GM21447 (cell line): ENCODE results near the gene DGKB.

Experiments
- ATAC-seq: cut with Tn5 transposase; IDR thresholded peaks from one replicate; pipeline ENCODE4 v1.9.1; 2021; ENCODE audit not compliant: unreplicated experiment

The DGKB gene

DNA sequence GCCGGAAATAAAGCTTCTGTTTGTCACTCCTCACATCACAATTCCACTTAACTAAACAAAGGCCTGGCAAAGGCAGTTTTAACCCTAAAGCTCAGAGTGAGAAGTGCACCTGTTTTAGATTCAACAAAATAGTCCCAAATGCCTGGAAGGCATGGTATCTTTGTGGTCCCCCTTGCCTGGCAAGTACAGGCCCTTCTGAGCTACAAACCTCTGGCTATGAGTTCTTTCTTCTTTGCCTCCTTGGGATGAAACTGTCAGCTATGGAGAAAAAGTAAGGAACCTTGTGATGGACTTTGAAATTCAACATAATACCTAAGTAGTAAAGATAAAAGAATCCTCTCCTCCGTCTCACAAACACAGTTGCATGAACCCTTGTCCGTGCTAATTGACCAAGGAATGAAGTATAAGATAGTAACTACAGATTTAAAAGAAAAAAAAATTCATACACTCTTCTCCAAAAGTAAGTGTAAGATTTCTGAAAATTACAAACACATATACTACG is 668.6 kb downstream of the DGKB start:
- ATAC-seq: no peak

DNA sequence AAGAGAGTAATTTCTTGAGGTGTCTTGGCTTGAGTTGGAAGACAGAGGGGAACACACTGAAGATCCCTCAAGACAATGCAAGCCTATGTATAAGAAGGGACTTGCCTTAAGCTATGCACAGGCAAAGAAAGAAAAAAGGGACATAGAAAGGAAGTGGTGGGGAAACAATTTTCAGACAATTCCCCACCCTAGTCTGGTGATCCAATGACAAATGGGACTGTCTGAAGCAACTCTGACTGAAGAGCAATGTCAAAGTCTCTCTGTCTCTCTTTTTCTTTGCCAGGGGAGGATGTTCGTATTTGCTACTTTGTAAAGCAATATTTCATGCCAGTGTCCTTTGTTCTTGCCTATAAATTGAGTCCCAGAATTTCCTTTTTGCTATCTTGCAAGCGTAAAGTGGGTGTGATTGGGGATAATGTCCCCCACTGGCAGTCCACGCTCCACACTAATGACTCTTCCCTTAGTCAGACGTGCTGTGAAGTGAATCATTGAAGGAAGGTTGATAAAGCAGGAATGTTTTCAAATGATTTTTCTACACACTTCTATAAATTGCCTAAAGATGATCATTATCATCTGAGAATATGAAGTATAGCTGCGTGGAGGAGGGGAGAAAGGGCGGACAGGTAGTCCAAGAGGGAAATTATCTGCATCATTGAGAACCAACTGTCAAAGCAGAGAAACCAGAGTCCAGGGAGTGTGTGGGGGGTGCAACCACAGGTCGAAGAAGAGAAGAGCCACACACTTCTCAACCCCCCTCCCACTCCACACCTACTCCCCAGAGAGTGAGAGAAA is 669.3 kb downstream of the DGKB start:
- no peak for ATAC-seq

DNA sequence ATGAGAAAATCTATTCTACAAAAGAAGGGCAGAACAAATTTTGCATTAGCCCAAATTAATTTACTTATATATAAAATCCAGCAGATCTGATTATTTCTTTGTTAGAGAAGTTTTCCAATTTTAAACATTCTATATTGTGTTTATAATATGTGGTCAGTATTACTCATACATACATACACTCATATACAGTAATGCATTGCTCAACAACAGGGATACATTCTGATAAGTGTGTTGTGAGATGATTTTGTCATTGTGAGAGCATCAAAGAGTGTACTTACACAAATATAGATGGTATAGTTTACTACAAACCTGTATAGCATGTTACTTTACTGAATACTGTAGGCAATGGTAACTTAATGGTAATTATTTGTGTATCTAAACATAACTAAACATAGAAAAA is 673.5 kb downstream of the DGKB start:
- ATAC-seq: no peak

DNA sequence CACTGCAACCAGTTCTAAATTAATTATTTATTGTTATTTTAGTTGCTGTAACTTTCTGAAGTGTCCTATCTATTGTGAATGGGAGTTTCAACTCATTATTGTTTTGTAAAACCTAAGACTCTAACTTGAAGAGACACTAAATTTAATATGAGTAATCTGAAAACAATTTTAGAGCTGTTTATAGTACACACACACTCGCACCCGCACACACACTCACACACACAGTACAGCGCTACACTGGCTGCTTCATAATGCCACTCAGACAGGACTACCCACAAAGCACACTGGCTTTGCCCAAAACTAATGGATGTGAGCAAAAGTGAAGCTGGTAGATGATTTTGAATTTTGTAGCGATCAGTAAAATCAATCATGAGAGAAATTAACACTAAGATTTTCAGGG is 674.2 kb downstream of the DGKB start:
- no peak for ATAC-seq

DNA sequence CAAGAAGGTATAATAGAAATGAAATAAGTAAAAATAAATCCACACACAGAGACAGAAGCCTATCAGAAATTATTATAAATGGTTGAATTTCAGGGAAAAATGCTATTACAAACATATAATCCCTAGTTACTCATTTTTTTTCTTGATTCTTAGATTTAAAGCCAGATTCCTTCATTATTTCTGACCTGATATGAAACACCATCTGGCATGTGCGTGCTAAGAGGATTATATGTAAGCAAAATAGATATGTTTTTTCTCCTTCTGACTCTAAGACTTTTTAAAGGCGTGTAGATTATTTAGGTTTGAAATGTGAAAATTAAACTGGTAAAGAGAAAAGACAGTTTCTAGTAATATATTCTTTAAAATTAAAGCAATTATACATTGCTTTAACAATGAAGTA is 676.4 kb downstream of the DGKB start:
- ATAC-seq: no peak

DNA sequence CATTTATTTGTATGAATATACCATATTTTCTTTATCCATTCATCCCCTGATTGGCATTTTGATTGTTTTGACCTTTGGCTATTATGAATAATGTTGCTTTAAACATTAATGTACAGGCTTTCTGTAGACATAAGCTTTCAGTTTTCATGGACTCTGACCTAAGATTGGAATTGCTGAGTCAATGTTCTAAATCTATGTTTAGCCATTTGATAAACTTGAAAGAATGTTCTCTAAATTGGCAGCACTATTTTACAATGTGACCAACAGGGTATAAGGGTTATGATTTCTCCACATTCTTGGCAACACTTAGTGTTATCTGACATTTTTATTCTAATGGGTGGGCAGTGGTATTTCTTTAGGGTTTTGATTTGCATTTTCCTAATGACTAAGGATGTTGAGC is 683.4 kb downstream of the DGKB start:
- ATAC-seq: no peak

DNA sequence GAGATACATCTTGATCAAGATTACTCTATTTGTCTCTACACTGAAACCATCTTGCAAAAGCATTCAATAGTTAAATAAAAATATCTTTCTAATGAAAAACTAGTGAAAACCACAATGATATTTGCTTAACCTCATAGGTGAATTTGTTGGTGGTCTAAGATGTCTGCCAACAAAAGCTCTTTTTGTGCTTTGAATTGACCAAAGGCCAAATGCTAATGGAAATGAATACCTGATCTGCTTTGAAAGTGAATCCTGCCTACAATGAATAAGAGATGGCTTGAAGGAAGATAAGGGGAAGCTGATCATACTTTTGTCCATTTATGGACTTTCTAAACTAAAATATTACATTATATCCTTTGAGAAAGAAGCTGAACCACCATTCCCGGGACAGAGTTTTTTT is 684.2 kb downstream of the DGKB start:
- no peak for ATAC-seq

DNA sequence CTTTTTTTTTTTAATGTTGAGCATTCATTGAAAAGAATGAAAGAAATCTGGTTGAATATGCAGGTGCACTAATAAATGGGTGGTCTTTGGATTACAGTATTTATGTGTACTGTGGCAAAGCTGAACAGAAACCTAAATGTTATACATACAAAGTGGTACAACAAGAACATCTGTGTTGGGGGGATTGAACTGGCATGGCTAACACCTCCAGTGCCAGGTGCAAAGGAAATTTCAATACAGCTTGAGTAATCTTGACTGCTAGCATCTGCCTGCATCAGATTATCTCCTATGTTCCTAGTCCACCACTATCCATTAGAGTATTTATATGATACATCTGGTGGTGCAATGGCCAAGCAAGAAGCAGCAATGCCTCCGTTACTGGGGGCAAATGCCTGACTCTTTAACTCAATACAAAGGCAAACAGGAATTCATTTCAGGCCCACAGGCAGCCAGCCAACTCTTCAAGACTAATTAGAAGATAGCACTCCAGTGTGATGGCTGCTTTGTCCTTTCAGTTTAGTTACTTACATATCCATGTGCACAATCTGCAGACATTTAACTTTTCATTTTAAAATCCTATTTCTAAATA is 692.6 kb downstream of the DGKB start:
- ATAC-seq: no peak

DNA sequence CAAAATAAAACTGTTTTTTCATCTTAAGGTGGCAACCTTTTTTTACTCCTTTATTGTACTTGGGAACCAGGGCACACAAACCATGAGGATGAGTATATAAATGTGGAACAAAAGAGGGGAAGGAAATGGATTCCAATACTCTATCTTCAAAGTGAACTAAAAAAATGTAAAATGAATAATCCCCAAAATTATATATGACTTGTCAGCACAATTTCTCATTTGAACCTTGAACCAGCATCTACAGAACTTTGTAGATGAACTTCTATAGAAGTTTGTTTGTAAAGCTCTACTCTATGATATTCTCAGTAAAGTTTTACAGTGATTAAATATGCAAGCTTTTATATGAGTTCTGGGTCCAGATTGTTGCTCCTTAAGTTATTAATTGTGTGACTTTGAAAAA is 694.8 kb downstream of the DGKB start:
- no peak for ATAC-seq

DNA sequence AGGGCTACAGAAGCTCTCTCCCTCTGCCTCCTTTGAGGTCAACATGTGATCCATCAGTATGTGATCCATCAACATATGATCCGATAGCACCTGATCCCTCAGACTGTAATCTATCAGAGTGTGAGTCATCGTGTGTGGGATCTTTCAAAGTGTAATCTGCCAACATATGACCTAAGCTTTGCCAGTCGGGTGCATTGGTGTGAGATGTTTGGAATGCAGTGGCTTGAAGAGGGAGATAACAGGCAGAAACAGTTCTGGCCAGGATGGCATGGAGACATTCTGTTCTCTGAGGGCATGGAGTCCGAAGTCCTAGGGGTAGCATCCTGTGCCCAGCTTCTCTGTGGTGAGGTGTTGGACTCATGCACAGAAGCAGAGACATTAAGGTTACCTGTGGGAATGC is 695.4 kb downstream of the DGKB start:
- no peak for ATAC-seq

DNA sequence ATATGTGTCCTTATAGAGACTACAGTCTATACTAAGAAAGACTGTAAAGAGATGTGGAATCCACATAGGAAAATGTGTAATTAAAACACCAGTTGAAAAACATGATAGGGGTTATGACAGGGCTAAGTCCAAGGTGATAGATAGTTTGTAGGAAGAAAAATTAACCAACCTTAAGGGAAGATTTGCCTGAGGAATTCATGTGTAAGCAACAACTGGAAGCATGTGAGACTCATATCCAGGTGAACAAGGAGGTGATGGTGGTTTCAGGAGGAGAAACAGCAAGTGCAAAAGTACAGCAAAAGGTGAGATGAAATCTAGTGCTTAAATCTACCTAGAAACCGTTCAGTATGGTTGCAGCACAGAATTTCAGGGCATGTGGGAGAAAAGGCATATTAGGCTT is 696.4 kb downstream of the DGKB start:
- no peak for ATAC-seq

DNA sequence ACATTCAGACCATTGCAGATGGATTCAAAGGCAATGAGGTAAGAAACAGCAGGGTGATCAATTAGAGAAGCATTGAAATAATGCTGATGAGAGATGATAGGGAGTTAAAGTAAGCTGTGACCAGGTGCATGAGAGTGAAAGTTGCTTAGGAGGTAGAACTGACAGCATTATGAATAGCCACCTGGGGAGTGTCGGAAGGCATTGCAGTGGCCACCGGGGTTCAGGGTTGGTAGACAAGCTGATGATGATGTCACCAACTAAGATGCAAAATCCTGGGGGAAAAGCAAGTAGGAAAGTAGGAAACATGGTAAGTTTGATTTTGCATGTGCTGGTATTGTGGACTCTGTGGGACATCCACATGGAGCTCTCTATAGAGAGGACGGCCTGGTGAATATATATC is 701.2 kb downstream of the DGKB start:
- no peak for ATAC-seq

DNA sequence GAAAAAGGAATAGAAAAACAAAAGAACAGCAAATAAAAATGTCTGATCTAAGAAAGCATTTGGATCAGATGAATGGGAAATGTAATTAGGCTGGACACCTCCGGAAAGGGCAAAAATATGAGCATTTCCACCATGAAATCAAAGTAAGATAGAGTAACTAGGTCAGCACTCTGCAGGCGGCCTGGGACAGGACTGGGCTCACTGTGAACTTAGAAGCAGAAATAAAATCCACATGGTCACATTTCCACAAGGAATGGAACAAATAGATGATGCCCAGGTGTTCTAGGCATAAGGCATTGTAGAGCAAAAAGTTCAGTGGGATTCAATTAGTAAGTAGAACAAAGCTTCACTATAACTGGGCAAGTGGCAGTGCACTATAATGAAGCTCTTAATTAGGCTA is 703.2 kb downstream of the DGKB start:
- no peak for ATAC-seq

DNA sequence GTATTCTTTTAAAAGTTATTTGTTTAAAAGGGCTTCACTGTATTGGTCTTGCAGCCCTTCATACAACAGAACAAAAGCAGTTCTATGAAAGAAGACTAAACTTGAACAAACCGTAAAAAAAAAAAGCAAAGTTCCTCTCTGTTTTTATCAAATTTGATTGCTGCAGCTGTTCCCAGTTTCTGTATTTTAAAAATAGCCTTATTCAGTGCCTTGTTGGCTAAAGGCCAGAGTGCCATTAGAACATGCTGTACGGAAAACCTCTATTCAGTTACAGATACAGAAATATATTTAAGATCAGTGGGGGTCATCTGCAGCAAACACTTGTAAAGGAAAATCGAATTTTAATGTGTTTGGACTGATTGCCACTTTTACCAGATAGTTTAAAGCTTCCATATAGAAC is 705.3 kb downstream of the DGKB start:
- no peak for ATAC-seq

DNA sequence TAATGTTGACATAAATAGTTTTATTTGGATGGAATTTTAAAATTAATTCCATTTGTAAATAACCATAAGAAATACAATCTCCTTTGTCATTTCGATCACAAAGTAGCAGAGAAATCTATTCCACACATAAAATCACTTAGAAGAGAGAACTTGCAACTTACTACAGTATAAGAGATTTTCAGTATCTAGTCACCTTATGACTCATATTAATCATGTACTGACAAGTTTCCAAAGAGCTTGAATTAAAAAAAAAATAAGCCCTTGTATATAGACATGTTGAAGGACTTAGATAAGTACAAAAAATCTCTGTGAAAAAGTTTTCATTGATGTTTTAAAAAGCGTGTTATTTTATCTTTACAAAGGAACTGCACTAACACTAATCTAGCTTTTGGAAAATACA is 706.0 kb downstream of the DGKB start:
- ATAC-seq: no peak

DNA sequence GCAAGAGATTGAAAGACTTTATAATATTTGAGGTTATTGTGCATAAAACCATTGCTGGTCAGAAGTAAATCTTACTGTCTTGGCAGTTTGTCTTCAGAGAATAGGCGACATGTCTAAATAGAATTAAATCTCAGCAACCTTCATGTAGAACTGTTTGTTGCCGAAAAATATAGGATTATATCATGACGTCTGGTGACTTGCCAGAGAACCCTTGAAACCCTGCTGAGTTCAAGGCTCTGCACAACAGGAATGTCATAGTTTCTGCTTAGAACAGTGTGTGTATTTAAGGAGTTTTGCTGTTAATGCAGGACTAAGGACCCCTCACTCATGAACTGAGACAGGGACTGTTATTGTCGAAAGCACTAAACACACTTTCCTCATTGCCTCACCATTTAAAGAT is 706.7 kb downstream of the DGKB start:
- no peak for ATAC-seq

DNA sequence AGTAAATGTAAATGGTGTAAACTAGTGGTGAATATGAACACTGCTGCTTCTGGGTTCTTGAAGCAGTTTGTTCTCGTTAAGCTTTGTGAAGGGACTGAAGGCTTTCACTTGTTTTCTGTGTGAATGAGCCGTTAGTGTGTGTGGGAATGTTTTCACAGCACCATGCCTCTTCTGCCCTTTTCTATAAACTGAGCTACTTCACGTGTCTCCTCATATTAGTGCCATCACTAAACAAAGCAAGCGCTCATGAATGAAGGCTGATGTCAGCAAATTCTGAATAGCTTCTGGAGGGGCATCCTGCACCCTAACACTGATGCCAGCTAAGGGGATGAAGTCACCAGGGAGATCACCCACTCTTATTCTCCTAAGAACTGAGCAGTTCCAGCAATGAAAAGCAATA is 707.5 kb downstream of the DGKB start:
- no peak for ATAC-seq

DNA sequence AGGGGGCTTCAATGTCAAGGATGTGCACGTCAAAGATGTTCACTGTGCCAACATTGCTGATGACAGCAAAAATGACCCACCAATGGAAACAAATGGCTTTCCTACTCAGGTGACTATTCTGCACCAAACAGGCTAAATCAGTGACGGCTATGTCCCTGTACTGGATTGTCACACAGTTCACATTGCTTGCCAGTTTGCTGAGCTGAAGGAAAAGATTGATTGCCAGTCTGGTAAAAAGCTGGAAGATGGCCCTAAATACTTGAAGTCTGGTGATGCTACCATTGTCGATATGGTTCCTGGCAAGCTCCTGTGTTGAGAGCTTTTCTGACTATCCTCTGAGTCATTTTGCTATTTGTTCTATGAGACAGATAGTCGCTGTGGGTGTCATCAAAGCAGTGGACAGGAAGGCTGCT is 710.9 kb downstream of the DGKB start:
- ATAC-seq: no peak

DNA sequence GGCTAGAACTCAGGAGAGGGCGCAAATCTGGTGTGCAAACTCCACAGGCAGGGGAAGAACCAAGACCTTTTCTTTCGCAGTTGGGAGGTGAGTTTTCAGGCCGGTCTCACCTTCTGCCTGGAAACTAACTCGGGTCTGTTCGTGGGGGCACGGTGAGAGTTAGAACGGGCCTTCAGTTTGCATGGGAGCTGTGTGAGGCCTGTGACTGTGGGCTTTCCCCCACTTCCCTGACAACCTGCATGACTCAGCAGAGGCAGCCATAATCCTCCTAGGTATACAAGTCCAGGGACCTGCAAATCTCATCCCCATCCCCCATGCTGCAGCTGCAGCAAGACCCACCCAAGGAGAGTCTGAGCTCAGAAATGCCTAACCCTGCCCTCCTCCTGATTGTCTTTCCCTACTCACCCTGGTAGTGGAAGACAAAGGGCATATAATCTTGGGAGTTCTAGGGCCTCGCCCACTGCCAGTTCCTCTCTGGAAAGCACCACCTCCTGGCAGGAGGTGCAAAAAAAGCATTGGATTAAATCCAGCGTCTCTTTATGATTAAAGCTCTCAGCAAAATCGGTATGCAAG is 718.2 kb downstream of the DGKB start:
- ATAC-seq: no peak

DNA sequence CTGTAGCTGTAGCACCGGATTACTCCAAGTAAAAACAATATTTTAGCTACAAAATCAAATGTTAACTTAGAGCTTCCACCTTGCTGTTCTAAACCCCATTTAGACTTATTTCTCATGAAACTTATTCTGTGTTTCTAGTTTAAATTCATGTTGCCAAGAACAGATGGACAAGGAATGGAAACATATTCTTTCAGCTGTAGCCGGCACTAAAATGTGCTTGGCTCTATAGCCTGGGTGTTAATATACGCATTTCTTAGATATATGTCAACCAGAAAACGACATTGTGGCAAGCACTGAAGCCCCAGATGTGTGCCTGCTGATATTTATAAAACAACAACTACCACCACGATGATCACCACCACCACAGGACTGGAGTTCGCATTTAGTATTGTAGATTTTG is 722.8 kb downstream of the DGKB start:
- no peak for ATAC-seq

DNA sequence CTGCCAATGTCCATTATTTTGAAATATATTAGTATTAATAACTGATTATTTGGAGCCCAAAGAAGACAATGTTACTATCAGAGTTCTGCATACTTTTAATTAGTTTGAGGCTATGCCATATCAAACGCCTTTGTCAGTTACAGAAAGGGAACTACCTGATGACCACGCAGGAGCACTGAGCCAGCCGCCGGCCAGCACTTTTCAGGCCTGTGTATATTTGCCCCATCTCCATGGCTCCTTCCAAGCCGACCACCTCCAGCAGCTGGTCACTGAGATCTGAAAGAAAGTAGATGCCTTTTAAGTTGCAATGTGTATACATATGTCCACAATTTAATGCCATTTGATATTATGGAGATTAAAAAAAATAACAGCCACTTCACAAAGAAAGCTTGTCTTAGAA is 724.7 kb downstream of the DGKB start:
- ATAC-seq: no peak

DNA sequence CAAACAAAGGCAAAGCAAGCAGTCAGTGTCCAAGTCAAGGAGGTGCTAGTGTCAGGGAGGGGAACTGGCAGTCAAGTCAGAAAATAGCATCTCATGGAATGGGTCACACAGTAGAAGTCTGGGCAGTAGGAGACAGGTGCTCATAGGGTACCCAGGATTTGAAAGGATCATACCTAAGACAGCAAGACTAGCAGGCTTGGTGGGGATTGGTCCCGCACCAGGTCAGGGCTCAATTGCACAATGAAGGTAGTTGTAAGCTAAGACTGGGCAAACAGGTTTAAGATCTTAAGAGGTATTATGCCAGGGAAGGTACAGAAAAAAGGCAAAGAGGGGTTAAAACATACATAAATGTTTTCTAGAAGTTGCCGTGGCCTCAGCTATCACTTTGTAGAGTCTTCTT is 731.7 kb downstream of the DGKB start:
- ATAC-seq: no peak

DNA sequence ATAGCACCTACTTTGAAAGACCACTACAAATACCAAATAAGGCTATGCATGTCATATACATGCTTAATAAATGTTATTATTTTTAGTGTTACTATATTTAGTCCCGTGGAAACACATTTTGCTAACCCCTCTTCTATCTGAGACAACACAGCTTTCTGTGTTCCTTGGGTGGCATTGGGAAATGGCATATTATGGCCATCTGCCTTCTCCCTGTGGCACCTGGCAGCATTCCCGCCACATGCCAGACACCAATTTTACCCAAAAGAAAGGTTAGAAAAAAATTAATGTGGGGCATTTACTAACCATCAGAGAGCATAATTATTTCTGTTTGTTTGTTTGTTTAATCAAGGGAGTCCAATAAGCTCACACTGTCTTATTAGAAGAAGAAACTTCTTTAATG is 744.4 kb downstream of the DGKB start:
- no peak for ATAC-seq
